GM21515 (cell line): ENCODE measurements around the gene ATAD1.
"Not testable (repeated sequence)": the region's sequence is repeated elsewhere in the genome, so short reads cannot be mapped to it uniquely, and the experiment has no call there.

Experiments used
- ATAC-seq: cut with Tn5 transposase; IDR thresholded peaks from one replicate; pipeline ENCODE4 v1.9.1; 2021; ENCODE audit not compliant: unreplicated experiment

The ATAD1 gene

GRCh38 chr10:87760195-87760905 is 57.7 kb downstream of the ATAD1 start:
- ATAC-seq: no peak

- no peak for ATAC-seq
Observed at GRCh38 chr10:87759551-87759950, 58.5 kb downstream of the ATAD1 start.

- ATAC-seq: no peak
Observed at GRCh38 chr10:87757685-87758084, 60.3 kb downstream of the ATAD1 start.

GRCh38 chr10:87753995-87754866 is 63.8 kb downstream of the ATAD1 start:
- no peak for ATAC-seq

GRCh38 chr10:87752566-87752965 is 65.5 kb downstream of the ATAD1 start:
- no peak for ATAC-seq

- ATAC-seq: no peak
Observed at GRCh38 chr10:87751274-87751673, 66.8 kb downstream of the ATAD1 start.

GRCh38 chr10:87750817-87751216 is 67.2 kb downstream of the ATAD1 start:
- peak; percentile 55 for ATAC-seq

- no peak for ATAC-seq
Observed at GRCh38 chr10:87750001-87750671, 67.9 kb downstream of the ATAD1 start.

- not testable (repeated sequence) for ATAC-seq
Observed at GRCh38 chr10:87748244-87748643, 69.8 kb downstream of the ATAD1 start.

GRCh38 chr10:87746911-87747310 is 71.1 kb downstream of the ATAD1 start:
- no peak for ATAC-seq

GRCh38 chr10:87744606-87745005 is 73.4 kb downstream of the ATAD1 start:
- ATAC-seq: no peak

GRCh38 chr10:87742992-87743610 is 74.9 kb downstream of the ATAD1 start:
- ATAC-seq: not testable (repeated sequence)

GRCh38 chr10:87740254-87740655 is 77.8 kb downstream of the ATAD1 start:
- ATAC-seq: no peak

- no peak for ATAC-seq
Observed at GRCh38 chr10:87739703-87740102, 78.3 kb downstream of the ATAD1 start.

- not testable (repeated sequence) for ATAC-seq
Observed at GRCh38 chr10:87738253-87738652, 79.8 kb downstream of the ATAD1 start.

GRCh38 chr10:87734987-87735827 is 82.8 kb downstream of the ATAD1 start:
- no peak for ATAC-seq

GRCh38 chr10:87733081-87733480 is 84.9 kb downstream of the ATAD1 start:
- ATAC-seq: no peak

GRCh38 chr10:87729940-87730339 is 88.1 kb downstream of the ATAD1 start:
- ATAC-seq: no peak

- no peak for ATAC-seq
Observed at GRCh38 chr10:87724789-87725188, 93.2 kb downstream of the ATAD1 start.

GRCh38 chr10:87723500-87723899 is 94.5 kb downstream of the ATAD1 start:
- no peak for ATAC-seq
